ENCODE results near the gene TUBB3.

Gene TUBB3

GRCh38 chr16:89884041-89884421 lies 39.1 kb upstream of the TUBB3 start:
- H3K4me3 ChIP-seq (ENCODE audit: low read depth, low read length) = no peak overlapping the region
- TF ChIP-seq CTCF (conservative IDR thresholded peaks at IDR 0.05; ENCODE audit: low read depth, low read length) = no peak
- no peak for DNase-seq (ENCODE audit: low read depth)

GRCh38 chr16:89887243-89887642 lies 35.9 kb upstream of the TUBB3 start:
- TF ChIP-seq CTCF (conservative IDR thresholded peaks at IDR 0.05; ENCODE audit: low read depth, low read length) = no peak
- H3K4me3 ChIP-seq (ENCODE audit: low read depth, low read length) = no peak overlapping the region
- DNase-seq (ENCODE audit: low read depth) = no peak

GRCh38 chr16:89890200-89890599 lies 32.9 kb upstream of the TUBB3 start:
- H3K4me3 ChIP-seq (ENCODE audit: low read depth, low read length) = no peak overlapping the region
- no peak for DNase-seq (ENCODE audit: low read depth)
- TF ChIP-seq CTCF (conservative IDR thresholded peaks at IDR 0.05; ENCODE audit: low read depth, low read length) = no peak

- TF ChIP-seq CTCF (conservative IDR thresholded peaks at IDR 0.05; ENCODE audit: low read depth, low read length) = no peak
- no peak for DNase-seq (ENCODE audit: low read depth)
- H3K4me3 ChIP-seq (ENCODE audit: low read depth, low read length) = no peak overlapping the region
These were observed 32.1 kb upstream of the TUBB3 start for GRCh38 chr16:89890886-89891657.

- no peak for DNase-seq (ENCODE audit: low read depth)
- TF ChIP-seq CTCF (conservative IDR thresholded peaks at IDR 0.05; ENCODE audit: low read depth, low read length) = no peak
- no peak overlapping the region for H3K4me3 ChIP-seq (ENCODE audit: low read depth, low read length)
These were observed 31.0 kb upstream of the TUBB3 start for GRCh38 chr16:89892055-89892630.

- no peak overlapping the region for H3K4me3 ChIP-seq (ENCODE audit: low read depth, low read length)
- no peak for DNase-seq (ENCODE audit: low read depth)
- no peak for TF ChIP-seq CTCF (conservative IDR thresholded peaks at IDR 0.05; ENCODE audit: low read depth, low read length)
These were observed 30.5 kb upstream of the TUBB3 start for GRCh38 chr16:89892635-89893034.

Measured in choroid plexus epithelial cell (primary cell).